HG02610 (cell line): ENCODE results near the gene SPDEF.

Experiments used
- ATAC-seq: cut with Tn5 transposase; IDR thresholded peaks from one replicate; pipeline ENCODE4 v1.9.1; 2021; ENCODE audit warnings: mild to moderate bottlenecking, moderate library complexity; ENCODE audit not compliant: unreplicated experiment

The SPDEF gene

DNA sequence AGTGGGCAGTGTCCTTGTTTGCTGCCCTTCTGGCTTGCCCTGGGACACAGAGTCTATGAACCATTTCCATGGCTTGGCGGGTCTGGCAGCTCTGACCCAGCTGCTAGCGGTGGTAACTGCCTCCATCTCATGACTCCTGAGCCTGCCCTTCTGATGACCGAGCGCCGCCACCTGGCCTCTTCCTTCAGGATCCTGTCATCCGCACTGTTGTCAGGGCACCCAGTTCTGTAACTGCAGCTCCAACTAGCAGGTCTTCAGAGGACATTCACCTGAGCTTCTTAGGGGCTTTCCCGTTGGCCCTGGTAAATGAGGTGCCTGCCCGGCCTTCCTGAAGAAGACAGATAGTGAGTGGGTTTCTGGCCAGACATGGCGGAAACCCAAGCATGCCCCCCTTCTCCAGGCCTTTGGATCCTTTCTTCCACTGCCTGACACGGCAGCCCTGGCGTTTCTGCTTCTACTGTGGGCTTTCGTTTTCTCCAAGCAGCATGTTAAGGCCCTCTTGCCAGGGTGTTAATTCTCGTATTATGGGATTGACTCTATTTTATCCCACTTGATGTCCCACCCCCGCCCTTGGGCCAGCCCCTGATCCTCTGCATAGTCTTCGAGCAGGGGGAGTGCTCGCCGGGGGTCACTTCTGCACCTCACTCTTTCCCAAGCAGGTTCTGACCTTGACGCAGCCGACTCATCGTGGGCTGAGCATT, 65.6 kb downstream of the SPDEF start:
- ATAC-seq = no peak

DNA sequence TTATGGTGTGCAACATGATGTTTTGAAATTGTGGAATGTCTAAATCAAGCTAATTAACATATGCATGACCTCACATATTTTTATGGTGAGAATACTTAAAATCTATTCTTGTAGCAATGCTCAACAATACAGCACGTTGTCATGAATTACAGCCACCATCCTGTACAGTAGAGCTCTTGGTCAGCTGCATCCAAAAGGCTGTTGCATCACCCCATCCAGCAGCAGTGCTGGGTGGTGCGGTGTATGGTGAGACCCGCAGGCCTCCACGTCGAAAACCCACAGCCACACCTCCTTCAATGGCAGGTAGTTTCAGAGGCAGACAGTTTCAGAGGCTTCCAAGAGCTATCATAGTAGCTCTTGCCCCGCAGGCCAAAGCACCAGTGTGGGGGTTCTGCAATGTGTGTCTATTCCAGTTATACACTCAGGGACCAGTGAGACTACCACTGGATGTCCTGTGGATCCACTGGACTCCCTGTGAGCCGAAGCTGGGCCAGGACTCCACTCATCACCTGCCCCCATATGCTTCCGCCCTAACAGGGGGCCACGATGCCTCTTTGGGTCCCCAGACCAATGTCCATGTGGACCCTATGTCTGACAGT, 66.8 kb downstream of the SPDEF start:
- no peak for ATAC-seq
